H1 (cell line): ENCODE measurements around the gene KLHL34. TPM values are rescaled to one million over a fixed set of nuclear protein-coding genes. Genes with fewer than 3 reads are reported as not detected.

ENCODE experiments used
- CTCF ChIA-PET: fragments of 300-600 bp; sonication (Branson Sonifier 250); formaldehyde crosslinking; loops from one replicate; lab custom pipeline; 2021; ENCODE audit not compliant: partially characterized antibody; lab: Charles Lee
- POLR2A ChIA-PET: fragments of 300-600 bp; sonication (Branson Sonifier 250); formaldehyde crosslinking; loops from one replicate; lab custom pipeline; 2021; ENCODE audit warnings: inconsistent platforms; ENCODE audit not compliant: partially characterized antibody; lab: Charles Lee
- DNase-seq, 2 experiments: peaks; one replicate each; pipeline versions ENCODE4 v3.0.0 to v3.0.0-alpha.2; 2010 to 2022; ENCODE audit warnings: low spot score in 2 of 2, low read depth in 1 of 2, mixed read lengths in 1 of 2
- FAIRE-seq: peaks from 2 replicates; lab custom pipeline; 2011; peaks lifted over from hg19 to GRCh38; lab: Jason Lieb, UNC
- H2AFZ ChIP-seq: 2 replicates; pipeline ENCODE4 v1.8.1; 2012; ENCODE audit warnings: low read length, inconsistent platforms
- H2AK5ac ChIP-seq: 2 replicates; pipeline ENCODE4 v1.6.1; 2013; ENCODE audit warnings: low read depth, low read length
- H2BK120ac ChIP-seq: replicated peaks from 2 replicates; pipeline ENCODE3; 2013; ENCODE audit warnings: low read depth, low read length, inconsistent platforms
- H2BK12ac ChIP-seq: 2 replicates; pipeline ENCODE4 v1.6.1; 2013; ENCODE audit warnings: low read depth, low read length
- H2BK15ac ChIP-seq: 2 replicates; pipeline ENCODE4 v1.6.1; 2013; ENCODE audit warnings: low read length
- H2BK20ac ChIP-seq: 2 replicates; pipeline ENCODE4 v1.6.1; 2013; ENCODE audit warnings: low read length
- H2BK5ac ChIP-seq: 2 replicates; pipeline ENCODE4 v1.6.1; 2013; ENCODE audit warnings: low read depth, low read length
- H3K14ac ChIP-seq: 2 replicates; pipeline ENCODE4 v1.6.1; 2013; ENCODE audit warnings: inconsistent platforms; ENCODE audit not compliant: insufficient read length
- H3K18ac ChIP-seq: 2 replicates; pipeline ENCODE4 v1.6.1; 2013; ENCODE audit warnings: low read length; ENCODE audit errors: extremely low read depth
- H3K23ac ChIP-seq: 2 replicates; pipeline ENCODE4 v1.6.1; 2013; ENCODE audit warnings: inconsistent platforms; ENCODE audit not compliant: insufficient read length
- H3K23me2 ChIP-seq: 2 replicates; pipeline ENCODE4 v1.6.1; 2013; ENCODE audit warnings: low read depth, low read length
- H3K27ac ChIP-seq: 2 replicates; pipeline ENCODE4 v1.6.1; 2011; ENCODE audit warnings: low read depth, low read length, inconsistent platforms
- H3K27me3 ChIP-seq, 4 experiments: replicated peaks in 1 of 4; 1 replicate in 1 of 4; 2 replicates in 3 of 4; pipeline versions ENCODE4 v1.6.1 to v1.8.1; 2011 to 2013; ENCODE audit warnings: low read length in 3 of 4, mild to moderate bottlenecking in 3 of 4, inconsistent platforms in 2 of 4, mixed read lengths in 2 of 4, moderate library complexity in 1 of 4; ENCODE audit not compliant: control insufficient read depth in 3 of 4, insufficient read depth in 3 of 4; ENCODE audit errors: extremely low read depth in 1 of 4
- H3K36me3 ChIP-seq, 4 experiments: 2 replicates each; pipeline versions ENCODE4 v1.6.1 to v1.8.1; 2011 to 2013; ENCODE audit warnings: mild to moderate bottlenecking in 4 of 4, low read length in 3 of 4, moderate library complexity in 2 of 4, control low read depth in 1 of 4, inconsistent platforms in 1 of 4; ENCODE audit not compliant: insufficient read depth in 4 of 4, control insufficient read depth in 2 of 4
- H3K4ac ChIP-seq: replicated peaks from 2 replicates; pipeline ENCODE3; 2013; ENCODE audit warnings: low read length, low read depth, mixed read lengths, inconsistent platforms; ENCODE audit not compliant: insufficient read length
- H3K4me1 ChIP-seq, 4 experiments: replicated peaks in 1 of 4; 1 replicate in 1 of 4; 2 replicates in 3 of 4; pipeline versions ENCODE4 v1.6.1 to v1.8.1; 2011 to 2013; ENCODE audit warnings: low read length in 3 of 4, inconsistent platforms in 2 of 4, mixed read lengths in 1 of 4; ENCODE audit not compliant: insufficient read depth in 4 of 4, control insufficient read depth in 3 of 4
- H3K4me2 ChIP-seq, 2 experiments: 2 replicates each; pipeline versions ENCODE4 v1.6.1 to v1.8.1; 2011 to 2013; ENCODE audit warnings: low read depth in 2 of 2, low read length in 2 of 2, control low read depth in 1 of 2, inconsistent platforms in 1 of 2, mild to moderate bottlenecking in 1 of 2; ENCODE audit not compliant: insufficient read depth in 1 of 2
- H3K4me3 ChIP-seq, 4 experiments: fragments of 200-600, 300-600 bp in 1 of 4; sonication (generic), shearing (Covaris generic), sonication (Bioruptor Twin) in 1 of 4; 2 replicates each; pipeline versions ENCODE4 v1.5.1 to v1.8.1; 2011 to 2016; ENCODE audit warnings: low read length in 4 of 4, low read depth in 3 of 4, control low read depth in 2 of 4, inconsistent platforms in 2 of 4, mild to moderate bottlenecking in 2 of 4, mixed read lengths in 1 of 4, moderate library complexity in 1 of 4; ENCODE audit not compliant: insufficient read depth in 2 of 4; ENCODE audit errors: extremely low read depth in 1 of 4
- H3K56ac ChIP-seq: replicated peaks from 2 replicates; pipeline ENCODE3; 2013; ENCODE audit warnings: low read depth, mild to moderate bottlenecking, mixed read lengths, low read length, inconsistent platforms; ENCODE audit not compliant: insufficient read length
- H3K79me1 ChIP-seq: 2 replicates; pipeline ENCODE4 v1.6.1; 2013; ENCODE audit warnings: low read depth, low read length, control low read depth
- H3K79me2 ChIP-seq, 2 experiments: 2 replicates each; pipeline versions ENCODE4 v1.6.1 to v1.8.1; 2012 to 2013; ENCODE audit warnings: low read length in 2 of 2, mild to moderate bottlenecking in 2 of 2, inconsistent platforms in 1 of 2; ENCODE audit not compliant: insufficient read depth in 2 of 2, control insufficient read depth in 1 of 2
- H3K9ac ChIP-seq, 4 experiments: replicated peaks in 1 of 4; 1 replicate in 1 of 4; 2 replicates in 3 of 4; pipeline versions ENCODE4 v1.6.1 to v1.8.1; 2011 to 2013; ENCODE audit warnings: low read depth in 3 of 4, low read length in 3 of 4, control low read depth in 2 of 4, mild to moderate bottlenecking in 2 of 4, moderate library complexity in 2 of 4, inconsistent platforms in 1 of 4; ENCODE audit errors: extremely low read depth in 1 of 4
- H3K9me3 ChIP-seq, 2 experiments: 2 replicates each; pipeline versions ENCODE4 v1.6.1 to v1.8.1; 2012 to 2013; ENCODE audit warnings: mild to moderate bottlenecking in 2 of 2, moderate library complexity in 2 of 2, control low read depth in 1 of 2, inconsistent platforms in 1 of 2, low read depth in 1 of 2, low read length in 1 of 2, mixed read lengths in 1 of 2; ENCODE audit not compliant: insufficient read depth in 2 of 2
- H4K20me1 ChIP-seq, 2 experiments: replicated peaks in 1 of 2; 2 replicates each; pipeline versions ENCODE3 to v1.8.1; 2011 to 2013; ENCODE audit warnings: inconsistent platforms in 2 of 2, low read length in 2 of 2, mild to moderate bottlenecking in 1 of 2; ENCODE audit not compliant: insufficient read depth in 2 of 2, control insufficient read depth in 1 of 2
- H4K5ac ChIP-seq: 2 replicates; pipeline ENCODE4 v1.6.1; 2013; ENCODE audit warnings: low read length, low read depth, mixed read lengths, inconsistent platforms; ENCODE audit not compliant: insufficient read length
- H4K8ac ChIP-seq: 2 replicates; pipeline ENCODE4 v1.8.0; 2013; ENCODE audit warnings: mild to moderate bottlenecking, moderate library complexity, low read length, inconsistent platforms; ENCODE audit not compliant: insufficient read depth; ENCODE audit errors: extremely low read depth
- H4K91ac ChIP-seq: replicated peaks from 2 replicates; pipeline ENCODE3; 2013; ENCODE audit warnings: low read length, mixed read lengths, inconsistent platforms; ENCODE audit not compliant: insufficient read length
- CBX8 ChIP-seq: fragments of 300-800, 300-1000 bp; sonication (generic); IDR thresholded peaks from 2 replicates; pipeline ENCODE4 v1.7.1; 2016; ENCODE audit warnings: low read depth, low read length, borderline replicate concordance
- EGR1 ChIP-seq: IDR thresholded peaks from 2 replicates; pipeline ENCODE4 v1.6.1; 2011; ENCODE audit warnings: low read depth, low read length, borderline replicate concordance
- EZH2 ChIP-seq: fragments of 200-600 bp; sonication (generic); IDR thresholded peaks from 2 replicates; pipeline ENCODE4 v1.7.1; 2012; ENCODE audit warnings: low read depth, mild to moderate bottlenecking, moderate library complexity, low read length, inconsistent platforms; ENCODE audit not compliant: severe bottlenecking
- FOSL1 ChIP-seq: IDR thresholded peaks from 2 replicates; pipeline ENCODE4 v1.6.1; 2011; ENCODE audit warnings: mild to moderate bottlenecking, low read depth, low read length, moderate library complexity; ENCODE audit not compliant: insufficient read depth
- GTF2F1 ChIP-seq: IDR thresholded peaks from 2 replicates; pipeline ENCODE4 v1.6.1; 2012; ENCODE audit warnings: low read depth, low read length, improper control_type of control experiment, borderline replicate concordance
- HDAC6 ChIP-seq: IDR thresholded peaks from one replicate; pipeline ENCODE4 v1.7.1; 2012; ENCODE audit warnings: low read depth, mild to moderate bottlenecking, inconsistent platforms, low read length, moderate library complexity
- KDM1A ChIP-seq: fragments of 200-600, 300-600 bp; sonication (generic); IDR thresholded peaks from 2 replicates; pipeline ENCODE4 v1.7.1; 2016; ENCODE audit warnings: mild to moderate bottlenecking, low read length, borderline replicate concordance
- RFX5 ChIP-seq: IDR thresholded peaks from 2 replicates; pipeline ENCODE4 v1.6.1; 2011; ENCODE audit warnings: low read depth, low read length, improper control_type of control experiment, borderline replicate concordance
- SIX5 ChIP-seq: IDR thresholded peaks from 2 replicates; pipeline ENCODE4 v1.6.1; 2011; ENCODE audit warnings: mild to moderate bottlenecking, low read depth, low read length
- TAF1 ChIP-seq: IDR thresholded peaks from 2 replicates; pipeline ENCODE4 v1.6.1; 2011; ENCODE audit warnings: mild to moderate bottlenecking, low read depth, low read length
- TAF7 ChIP-seq: optimal IDR thresholded peaks from 2 replicates; pipeline ENCODE3; 2011; ENCODE audit warnings: low read depth, mild to moderate bottlenecking, inconsistent platforms, low read length, moderate library complexity, borderline replicate concordance
- USF2 ChIP-seq: IDR thresholded peaks from 2 replicates; pipeline ENCODE4 v1.6.1; 2011; ENCODE audit warnings: low read length, improper control_type of control experiment
- WGBS, 2 experiments: shearing (Covaris generic) in 1 of 2; methylation state at CpG; one replicate each; pipeline versions ENCODE4 v1.1.6 to v1.1.7; 2013 to 2015; ENCODE audit warnings: low lambda C conversion rate in 2 of 2, mixed read lengths in 2 of 2, inconsistent platforms in 1 of 2, low coverage in 1 of 2, missing lambda C conversion rate in 1 of 2; ENCODE audit not compliant: insufficient replicate concordance in 2 of 2, insufficient coverage in 1 of 2, insufficient read length in 1 of 2; ENCODE audit errors: extremely low coverage in 1 of 2, missing lambda C conversion rate in 1 of 2; 5-methylcytosine and 5-hydroxymethylcytosine counted together
- polyA plus RNA-seq, 7 experiments: library from polyadenylated mRNA; depleted of rRNA in 3 of 7; stranded (reverse) in 5 of 7; unstranded in 2 of 7; fragments of >200 nt in 5 of 7; fragments of 200-250 nt in 2 of 7; gene quantifications; 1 replicate in 5 of 7; 2 replicates in 1 of 7; 4 replicates in 1 of 7; pipeline versions ENCODE4 v1.2.1 to v1.2.3, GENCODE V29; 2011 to 2013; ENCODE audit warnings: missing spikeins in 2 of 7, mixed read lengths in 2 of 7
- total RNA-seq: library from RNA; stranded (reverse); fragmentation: NEBNext Ultra II Directional; extraction: Animal tissue kit (Norgen Biotek cat#: 25700); gene quantifications from 2 replicates; pipeline ENCODE4 v1.2.1, GENCODE V29; 2021

The KLHL34 gene
- total and polyA plus RNA-seq, 2 of the 8 experiments (the other 6 are each of a cell fraction or from before 2014, with no cell fraction given) = not detected

GRCh38 chrX:21655901-21656586 lies 2.1 kb downstream of the KLHL34 start:
- H3K27me3 ChIP-seq = no peaks in the 10 kb centered on the region
- H2AK5ac ChIP-seq = no peak overlapping the region
- no peak for FAIRE-seq
- no peak overlapping the region for H3K4me2 ChIP-seq
- H4K8ac ChIP-seq = no peak overlapping the region
- no peak overlapping the region for H3K27ac ChIP-seq
- H4K5ac ChIP-seq = no peak overlapping the region
- H2BK15ac ChIP-seq = no peak overlapping the region
- H2BK12ac ChIP-seq = no peak overlapping the region
- CTCF ChIA-PET = interaction anchor here (1.0 kb wide), 1 partner anchor 1129 kb away, joined by 3 read pairs; no protein-coding TSS in a partner anchor
- H3K79me1 ChIP-seq = no peaks in the 10 kb centered on the region
- H2BK5ac ChIP-seq = no peak overlapping the region
- no peaks in the 10 kb centered on the region for H3K4me1 ChIP-seq
- 96% methylated on average over 37 of the region's 76 CpGs; no CpG with 5 or more reads in 1 of the 2 experiments for WGBS, 2 experiments
- H2BK120ac ChIP-seq = no peak overlapping the region
- no peak overlapping the region for H3K18ac ChIP-seq
- no peak overlapping the region for H3K23ac ChIP-seq
- no peak overlapping the region for H2BK20ac ChIP-seq
- no peaks in the 10 kb centered on the region for H4K20me1 ChIP-seq
- H3K23me2 ChIP-seq = no peaks in the 10 kb centered on the region
- H3K79me2 ChIP-seq = no peaks in the 10 kb centered on the region
- H3K14ac ChIP-seq = no peak overlapping the region
- no peak overlapping the region for H3K9ac ChIP-seq
- no peak overlapping the region for H4K91ac ChIP-seq
- no peak overlapping the region for H3K56ac ChIP-seq
- H3K36me3 ChIP-seq = no peaks in the 10 kb centered on the region; a peak in 2 of 8 replicates
- no peak overlapping the region for H2AFZ ChIP-seq
- H3K4me3 ChIP-seq = no peak overlapping the region
- POLR2A ChIA-PET = no interaction called here
- H3K9me3 ChIP-seq = no peaks in the 10 kb centered on the region; a peak in 1 of 4 replicates
- no peak for DNase-seq
- H3K4ac ChIP-seq = no peak overlapping the region
- TF ChIP-seq KDM1A (no peak), FOSL1 (no peak), SIX5 (no peak), CBX8 (no peak), EZH2 (no peak), EGR1 (no peak), USF2 (no peak), GTF2F1 (no peak), TAF1 (no peak), RFX5 (no peak), HDAC6 (no peak), TAF7 (no peak)
